ENCODE measurements around the gene NFIB. TPM values are rescaled to one million over a fixed set of nuclear protein-coding genes. Genes with fewer than 3 reads are reported as not detected.

The NFIB gene
- polyA plus RNA-seq, 1 donor (not counting 4 experiments of a cell fraction or from before 2014, with no cell fraction given) = 8.9 TPM

DNA sequence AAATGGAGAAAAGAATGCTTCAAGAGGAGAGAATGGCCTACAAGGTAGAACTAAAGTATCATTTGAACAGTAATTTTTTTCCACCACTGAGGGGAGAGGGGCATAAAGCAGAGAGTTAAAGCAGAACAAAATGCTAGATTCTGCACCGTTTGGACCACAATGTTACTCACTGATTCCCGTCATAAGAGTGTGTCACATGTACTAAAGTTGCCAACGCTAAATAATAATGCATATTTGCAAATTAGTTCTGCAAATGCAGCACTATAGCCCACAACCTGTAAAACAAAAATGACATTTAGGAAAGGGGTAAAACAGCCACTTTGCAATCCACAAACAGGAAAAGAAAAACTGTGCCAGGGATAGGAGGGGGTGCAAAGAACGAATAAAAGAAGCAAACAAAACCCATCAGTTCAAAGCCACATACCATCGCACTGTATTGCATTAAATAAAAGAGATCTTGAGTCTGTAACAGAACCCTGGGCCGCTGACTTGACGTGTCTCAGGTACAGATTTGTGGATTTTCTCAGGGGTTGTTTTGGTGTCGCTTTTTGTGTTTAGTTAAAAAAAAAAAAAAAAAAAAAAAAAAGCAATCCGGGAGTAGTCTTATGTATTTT lies 7.7 kb upstream of the NFIB start:
- Histone ChIP-seq H3K27ac (ENCODE audit: control insufficient read depth, insufficient read depth, low read length) (peak overlapping the region; percentile 84), H3K36me3 (ENCODE audit: control insufficient read depth in 2 of 2, extremely low read depth in 1 of 2, insufficient read depth in 2 of 2, low read length in 2 of 2) (no peaks in the 10 kb centered on the region), H2AFZ (ENCODE audit: control insufficient read depth, low read length) (peak overlapping the region; percentile 68), H3K9me3 (ENCODE audit: control insufficient read depth, low read depth, low read length) (no peaks in the 10 kb centered on the region), H4K20me1 (ENCODE audit: control insufficient read depth, extremely low read depth, insufficient read depth, low read length) (no peaks in the 10 kb centered on the region), H3K4me2 (ENCODE audit: control insufficient read depth, extremely low read depth, insufficient read depth, low read depth, low read length) (peak overlapping the region; percentile 62), H3K79me2 (ENCODE audit: control insufficient read depth, insufficient read depth, low read length) (no peaks in the 10 kb centered on the region), H3K27me3 (ENCODE audit: control insufficient read depth, extremely low read depth, insufficient read depth, low read length) (no peaks in the 10 kb centered on the region), H3K4me1 (ENCODE audit: control insufficient read depth, extremely low read depth, insufficient read depth, low read length) (peaks cover 58% of the 10 kb centered on the region), H3K9ac (ENCODE audit: control insufficient read depth, extremely low read depth, insufficient read depth, low read length) (peak overlapping the region; percentile 92), H3K9me1 (ENCODE audit: control insufficient read depth, extremely low read depth, insufficient read depth, low read length) (no peaks in the 10 kb centered on the region), H3K4me3 (ENCODE audit: control insufficient read depth in 2 of 3, extremely low read depth in 1 of 3, insufficient read depth in 2 of 3, low read depth in 1 of 3, low read length in 3 of 3) (peak overlapping the region; percentile 61 to 87 (median 67))
- dilution Hi-C loops (cut with MboI; ENCODE audit: extremely low pct_ligation_motif_present, low sequenced_read_pairs) = no loop called here
- no peak for TF ChIP-seq EZH2 (IDR thresholded peaks at IDR 0.05; ENCODE audit: low read length)
- TF ChIP-seq, protein P1, sequence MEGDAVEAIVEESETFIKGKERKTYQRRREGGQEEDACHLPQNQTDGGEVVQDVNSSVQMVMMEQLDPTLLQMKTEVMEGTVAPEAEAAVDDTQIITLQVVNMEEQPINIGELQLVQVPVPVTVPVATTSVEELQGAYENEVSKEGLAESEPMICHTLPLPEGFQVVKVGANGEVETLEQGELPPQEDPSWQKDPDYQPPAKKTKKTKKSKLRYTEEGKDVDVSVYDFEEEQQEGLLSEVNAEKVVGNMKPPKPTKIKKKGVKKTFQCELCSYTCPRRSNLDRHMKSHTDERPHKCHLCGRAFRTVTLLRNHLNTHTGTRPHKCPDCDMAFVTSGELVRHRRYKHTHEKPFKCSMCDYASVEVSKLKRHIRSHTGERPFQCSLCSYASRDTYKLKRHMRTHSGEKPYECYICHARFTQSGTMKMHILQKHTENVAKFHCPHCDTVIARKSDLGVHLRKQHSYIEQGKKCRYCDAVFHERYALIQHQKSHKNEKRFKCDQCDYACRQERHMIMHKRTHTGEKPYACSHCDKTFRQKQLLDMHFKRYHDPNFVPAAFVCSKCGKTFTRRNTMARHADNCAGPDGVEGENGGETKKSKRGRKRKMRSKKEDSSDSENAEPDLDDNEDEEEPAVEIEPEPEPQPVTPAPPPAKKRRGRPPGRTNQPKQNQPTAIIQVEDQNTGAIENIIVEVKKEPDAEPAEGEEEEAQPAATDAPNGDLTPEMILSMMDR (optimal IDR thresholded peaks at IDR 0.05 in 1 of 3, IDR thresholded peaks at IDR 0.05 in 1 of 3, conservative IDR thresholded peaks at IDR 0.05 in 1 of 3; ENCODE audit: extremely low read depth in 1 of 3, insufficient read depth in 2 of 3, low read length in 3 of 3) = no peak
- DNase-seq (ENCODE audit: low read depth, low spot score) (no peak), FAIRE-seq (peak; percentile 17)

DNA sequence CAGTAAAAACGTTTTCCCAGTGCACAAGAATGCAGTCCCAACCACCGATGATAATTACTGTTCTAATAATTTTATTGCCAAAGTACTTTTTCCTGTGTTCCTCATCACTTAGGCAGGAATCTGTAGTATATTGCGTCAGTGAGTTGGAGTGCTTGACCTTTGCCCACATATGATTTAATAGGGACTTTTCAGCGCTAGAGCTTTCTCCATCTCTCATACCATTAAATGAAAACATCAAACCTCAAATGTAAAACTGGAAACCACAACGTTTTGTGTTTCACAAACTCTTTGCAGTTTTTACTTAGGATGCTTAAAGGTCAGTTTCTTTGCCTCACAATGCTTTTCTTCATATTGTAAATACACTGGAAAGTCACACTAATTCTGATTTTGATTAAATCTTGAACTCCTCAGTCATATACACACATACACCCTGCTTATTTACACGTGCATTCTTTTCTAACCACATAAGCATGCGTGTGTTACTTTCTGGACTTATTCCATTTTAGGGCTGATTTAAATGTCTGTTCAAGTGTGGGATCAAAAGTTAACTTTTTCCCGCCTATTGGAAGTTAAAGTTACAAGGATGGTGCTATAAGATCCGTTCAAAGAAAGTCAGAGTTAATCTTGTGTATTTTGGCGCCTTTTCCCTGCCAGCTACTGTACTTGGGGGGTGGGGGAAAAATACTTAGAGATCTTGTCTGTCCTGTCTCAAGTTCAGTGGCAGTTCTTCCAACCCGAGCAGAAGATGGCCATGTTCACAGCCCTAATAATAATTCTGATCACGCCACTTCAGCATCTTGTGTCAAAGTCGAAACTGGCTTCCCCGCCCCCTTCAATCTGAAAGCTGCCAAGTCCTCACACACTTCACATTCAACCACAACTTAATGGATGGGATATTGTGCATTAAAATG lies 6.6 kb upstream of the NFIB start:
- Histone ChIP-seq H3K9me1 (ENCODE audit: control insufficient read depth, extremely low read depth, insufficient read depth, low read length) (no peaks in the 10 kb centered on the region), H4K20me1 (ENCODE audit: control insufficient read depth, extremely low read depth, insufficient read depth, low read length) (no peaks in the 10 kb centered on the region), H3K79me2 (ENCODE audit: control insufficient read depth, insufficient read depth, low read length) (no peaks in the 10 kb centered on the region), H3K9me3 (ENCODE audit: control insufficient read depth, low read depth, low read length) (no peaks in the 10 kb centered on the region), H3K4me2 (ENCODE audit: control insufficient read depth, extremely low read depth, insufficient read depth, low read depth, low read length) (peak overlapping the region; percentile 62), H3K9ac (ENCODE audit: control insufficient read depth, extremely low read depth, insufficient read depth, low read length) (peak overlapping the region; percentile 92), H3K27ac (ENCODE audit: control insufficient read depth, insufficient read depth, low read length) (peak overlapping the region; percentile 84), H3K4me3 (ENCODE audit: control insufficient read depth in 2 of 3, extremely low read depth in 1 of 3, insufficient read depth in 2 of 3, low read depth in 1 of 3, low read length in 3 of 3) (peak overlapping the region in 2 of 3 experiments; percentile 67 to 87), H2AFZ (ENCODE audit: control insufficient read depth, low read length) (peak overlapping the region; percentile 19), H3K36me3 (ENCODE audit: control insufficient read depth in 2 of 2, extremely low read depth in 1 of 2, insufficient read depth in 2 of 2, low read length in 2 of 2) (no peaks in the 10 kb centered on the region), H3K27me3 (ENCODE audit: control insufficient read depth, extremely low read depth, insufficient read depth, low read length) (no peaks in the 10 kb centered on the region), H3K4me1 (ENCODE audit: control insufficient read depth, extremely low read depth, insufficient read depth, low read length) (peaks cover 58% of the 10 kb centered on the region)
- dilution Hi-C loops (cut with MboI; ENCODE audit: extremely low pct_ligation_motif_present, low sequenced_read_pairs) = no loop called here
- peak; percentile 61 for FAIRE-seq
- no peak for DNase-seq (ENCODE audit: low read depth, low spot score)
- TF ChIP-seq EZH2 (IDR thresholded peaks at IDR 0.05; ENCODE audit: low read length) = no peak
- TF ChIP-seq, protein P1 (optimal IDR thresholded peaks at IDR 0.05 in 1 of 3, IDR thresholded peaks at IDR 0.05 in 1 of 3, conservative IDR thresholded peaks at IDR 0.05 in 1 of 3; ENCODE audit: extremely low read depth in 1 of 3, insufficient read depth in 2 of 3, low read length in 3 of 3) = no peak

Data from keratinocyte (primary cell).